Small intestine (tissue), 4 donors: Measurements from ENCODE around the gene LAMB2. TPM values are rescaled to one million over a fixed set of nuclear protein-coding genes. Genes with fewer than 3 reads are reported as not detected.

Source experiments
- polyA plus RNA-seq, 4 donors: library from polyadenylated mRNA; stranded (reverse) in 3 of 4; unstranded in 1 of 4; fragments of 200-250 nt in 3 of 4; fragments of 120-200 nt in 1 of 4; gene quantifications; one replicate each; pipeline versions ENCODE4 v1.2.1 to v1.2.3, GENCODE V29; 2013
- donor health status: healthy with polysubstance abuse.
- donor health status: Bipolar disorder and iron deficiency.
- donor health status: healthy.

LAMB2 gene
- polyA plus RNA-seq, 4 donors: 124 to 598 (median 246) TPM

Other genes with a start within 250 kb of the LAMB2 start
- gene SLC25A20, start 234.2 kb downstream of the LAMB2 start, polyA plus RNA-seq: 100 to 1,000 TPM in 1 of 4 donors, 10 to 100 TPM in 3; 38.3 to 150 (median 76.4) TPM
- gene ARIH2, start 214.2 kb downstream of the LAMB2 start, polyA plus RNA-seq: 10 to 100 TPM; 42.7 to 70.1 (median 47.2) TPM
- gene P4HTM, start 142.8 kb downstream of the LAMB2 start, polyA plus RNA-seq: 10 to 100 TPM; 30.6 to 47.6 (median 39.6) TPM
- 100 to 1,000 TPM in 3 of 4 donors, 10 to 100 TPM in 1; 98.5 to 174 (median 146) TPM for gene WDR6, start 125.7 kb downstream of the LAMB2 start, polyA plus RNA-seq
- 10 to 100 TPM; 22.0 to 31.4 (median 23.2) TPM for gene DALRD3, start 114.5 kb downstream of the LAMB2 start, polyA plus RNA-seq
- 10 to 100 TPM; 56.8 to 82.4 (median 72.1) TPM for gene NDUFAF3, start 110.9 kb downstream of the LAMB2 start, polyA plus RNA-seq
- 100 to 1,000 TPM in 2 of 4 donors, 10 to 100 TPM in 2; 47.2 to 260 (median 141) TPM for gene IMPDH2, start 103.7 kb downstream of the LAMB2 start, polyA plus RNA-seq
- 10 to 100 TPM; 27.9 to 57.8 (median 38.8) TPM for gene QRICH1, start 39.0 kb downstream of the LAMB2 start, polyA plus RNA-seq
- 100 to 1,000 TPM; 292 to 425 (median 377) TPM for gene QARS1, start 28.3 kb downstream of the LAMB2 start, polyA plus RNA-seq
- 10 to 100 TPM; 20.1 to 39.6 (median 24.2) TPM for gene USP19, start 12.2 kb downstream of the LAMB2 start, polyA plus RNA-seq
- gene CCDC71, start 33.3 kb upstream of the LAMB2 start, polyA plus RNA-seq: 10 to 100 TPM; 13.0 to 24.2 (median 17.9) TPM
- 10 to 100 TPM in 2 of 4 donors, 1 to 10 TPM in 2; 6.3 to 58.0 (median 13.8) TPM for gene KLHDC8B, start 38.5 kb upstream of the LAMB2 start, polyA plus RNA-seq
- gene C3orf62, start 144.2 kb upstream of the LAMB2 start, polyA plus RNA-seq: 10 to 100 TPM in 1 of 4 donors, 1 to 10 TPM in 3; 4.5 to 11.1 (median 6.0) TPM
- gene USP4, start 207.0 kb upstream of the LAMB2 start, polyA plus RNA-seq: 10 to 100 TPM; 21.3 to 44.8 (median 24.8) TPM
- gene GPX1, start 225.3 kb upstream of the LAMB2 start, polyA plus RNA-seq: 100 to 1,000 TPM; 183 to 419 (median 337) TPM